SK-N-SH (cell line): ENCODE measurements around the gene KPNA4. TPM values are rescaled to one million over a fixed set of nuclear protein-coding genes. Genes with fewer than 3 reads are reported as not detected.
"Not testable (repeated sequence)": the region's sequence is repeated elsewhere in the genome, so short reads cannot be mapped to it uniquely, and the experiment has no call there.

Experiments
- CTCF ChIA-PET: fragments of 300-600, 350-600 bp; formaldehyde crosslinking; extraction: SDS; loops from one replicate; lab custom pipeline; 2021; lab: Yijun Ruan, JAX
- POLR2A ChIA-PET: fragments of 350-600 bp; sonication (Branson Sonifier 250); formaldehyde crosslinking; extraction: SDS; loops from one replicate; lab custom pipeline; 2020; ENCODE audit warnings: antibody characterized with exemption, inconsistent platforms; lab: Yijun Ruan, JAX
- DNase-seq: peaks from one replicate; pipeline ENCODE4 v3.0.0; 2012
- H2AFZ ChIP-seq: fragments of 200-600 bp; sonication (generic); 2 replicates; pipeline ENCODE4 v1.8.1; 2016; ENCODE audit warnings: antibody characterized with exemption, mild to moderate bottlenecking, low read depth
- H3F3A ChIP-seq: fragments of 200-600 bp; sonication (generic); replicated peaks from 2 replicates; pipeline ENCODE3; 2016; ENCODE audit warnings: antibody characterized with exemption, mild to moderate bottlenecking; ENCODE audit not compliant: insufficient read depth
- H3K27ac ChIP-seq, 2 experiments: fragments of 200-500 bp in 1 of 2; fragments of 200-600 bp in 1 of 2; sonication (Bioruptor generic) in 1 of 2; sonication (generic), shearing (Covaris generic) in 1 of 2; 2 replicates each; pipeline versions ENCODE4 v1.5.1 to v1.6.1; 2014 to 2016; ENCODE audit warnings: low read depth in 2 of 2, inconsistent platforms in 1 of 2, low read length in 1 of 2, mild to moderate bottlenecking in 1 of 2, mixed read lengths in 1 of 2
- H3K27me3 ChIP-seq: fragments of 200-600 bp; sonication (generic), shearing (Covaris generic); 2 replicates; pipeline ENCODE4 v1.6.1; 2016; ENCODE audit warnings: mixed run types; ENCODE audit not compliant: insufficient read depth
- H3K36me3 ChIP-seq, 2 experiments: fragments of 200-500 bp in 1 of 2; fragments of 200-600 bp in 1 of 2; sonication (Bioruptor generic) in 1 of 2; sonication (generic) in 1 of 2; replicated peaks in 1 of 2; 2 replicates each; pipeline versions ENCODE3 to v1.5.1; 2014 to 2016; ENCODE audit warnings: low read length in 1 of 2, mild to moderate bottlenecking in 1 of 2; ENCODE audit not compliant: insufficient read depth in 2 of 2, control insufficient read depth in 1 of 2
- H3K4me1 ChIP-seq, 2 experiments: fragments of 200-500 bp in 1 of 2; fragments of 200-600 bp in 1 of 2; sonication (Bioruptor generic) in 1 of 2; sonication (generic), shearing (Covaris generic) in 1 of 2; 2 replicates each; pipeline versions ENCODE4 v1.5.1 to v1.6.1; 2014 to 2016; ENCODE audit warnings: low read depth in 1 of 2, low read length in 1 of 2, mixed run types in 1 of 2; ENCODE audit not compliant: insufficient read depth in 2 of 2, control insufficient read depth in 1 of 2
- H3K4me2 ChIP-seq: fragments of 200-600 bp; sonication (generic), shearing (Covaris generic); 2 replicates; pipeline ENCODE4 v1.6.1; 2017; ENCODE audit warnings: mixed run types
- H3K4me3 ChIP-seq, 2 experiments: fragments of 200-500 bp in 1 of 2; fragments of 200-600 bp in 1 of 2; sonication (Bioruptor generic) in 1 of 2; sonication (generic), shearing (Covaris generic) in 1 of 2; 2 replicates each; pipeline versions ENCODE4 v1.5.1 to v1.8.1; 2014 to 2016; ENCODE audit warnings: low read depth in 2 of 2, inconsistent platforms in 1 of 2, low read length in 1 of 2, mild to moderate bottlenecking in 1 of 2, mixed read lengths in 1 of 2, moderate library complexity in 1 of 2
- H3K79me2 ChIP-seq: fragments of 200-600 bp; sonication (generic); 2 replicates; pipeline ENCODE4 v1.8.1; 2017; ENCODE audit warnings: mild to moderate bottlenecking; ENCODE audit not compliant: insufficient read depth
- H3K9ac ChIP-seq: fragments of 200-600 bp; sonication (generic); 2 replicates; pipeline ENCODE4 v1.6.1; 2017; ENCODE audit warnings: mixed run types
- H3K9me2 ChIP-seq: fragments of 200-600 bp; sonication (generic); 2 replicates; pipeline ENCODE4 v1.6.1; 2017; ENCODE audit warnings: mixed run types
- H3K9me3 ChIP-seq: fragments of 200-600 bp; sonication (generic); 2 replicates; pipeline ENCODE4 v1.6.1; 2017; ENCODE audit warnings: mixed run types, mild to moderate bottlenecking, moderate library complexity
- H4K20me1 ChIP-seq: fragments of 200-600 bp; sonication (generic); 2 replicates; pipeline ENCODE4 v1.6.1; 2017; ENCODE audit warnings: mild to moderate bottlenecking, mixed run types; ENCODE audit not compliant: insufficient read depth
- CHD2 ChIP-seq: fragments of 150-350 bp; IDR thresholded peaks from 2 replicates; pipeline ENCODE4 v1.6.1; 2018; ENCODE audit warnings: low read length; ENCODE audit not compliant: partially characterized antibody
- EP300 ChIP-seq, 2 experiments: IDR thresholded peaks; 2 replicates each; pipeline versions ENCODE4 v1.4.0 to v1.6.1; 2012; ENCODE audit warnings: borderline replicate concordance in 1 of 2, low read depth in 1 of 2, low read length in 1 of 2
- EZH2phosphoT487 ChIP-seq: fragments of 200-600 bp; sonication (generic); IDR thresholded peaks from 2 replicates; pipeline ENCODE4 v1.6.1; 2017; ENCODE audit warnings: low read depth, mixed run types, mild to moderate bottlenecking, antibody characterized with exemption, moderate library complexity, borderline replicate concordance
- FOSL2 ChIP-seq: IDR thresholded peaks from 2 replicates; pipeline ENCODE4 v1.4.0; 2012; ENCODE audit warnings: low read depth, mild to moderate bottlenecking, moderate library complexity, borderline replicate concordance
- FOXM1 ChIP-seq: IDR thresholded peaks from 2 replicates; pipeline ENCODE4 v1.4.0; 2012; ENCODE audit warnings: low read depth, mild to moderate bottlenecking
- GATA2 ChIP-seq: sonication (generic); formaldehyde crosslinking; IDR thresholded peaks from 2 replicates; pipeline ENCODE4 v1.5.0; 2020; ENCODE audit warnings: mild to moderate bottlenecking, missing genetic modification reagents
- JUND ChIP-seq: IDR thresholded peaks from 2 replicates; pipeline ENCODE4 v1.4.0; 2012
- NFIC ChIP-seq: IDR thresholded peaks from 2 replicates; pipeline ENCODE4 v1.4.0; 2012; ENCODE audit warnings: borderline replicate concordance
- NRF1 ChIP-seq: IDR thresholded peaks from 2 replicates; pipeline ENCODE4 v1.6.1; 2012; ENCODE audit warnings: low read depth, mild to moderate bottlenecking, low read length
- RAD21 ChIP-seq: IDR thresholded peaks from 2 replicates; pipeline ENCODE4 v1.6.1; 2012; ENCODE audit warnings: mild to moderate bottlenecking, low read length
- RCOR1 ChIP-seq: fragments of 150-350 bp; IDR thresholded peaks from 2 replicates; pipeline ENCODE4 v1.6.1; 2017; ENCODE audit warnings: antibody characterized with exemption, low read length
- SMC3 ChIP-seq: IDR thresholded peaks from 2 replicates; pipeline ENCODE4 v1.6.1; 2012; ENCODE audit warnings: low read depth, low read length, improper control_type of control experiment
- USF2 ChIP-seq: fragments of 150-350 bp; IDR thresholded peaks from 2 replicates; pipeline ENCODE4 v1.6.1; 2017; ENCODE audit warnings: antibody characterized with exemption, low read length, low read depth, borderline replicate concordance
- YY1 ChIP-seq: IDR thresholded peaks from 2 replicates; pipeline ENCODE4 v1.4.0; 2012; ENCODE audit warnings: low read depth, mild to moderate bottlenecking
- WGBS: methylation state at CpG from one replicate; pipeline ENCODE4 v1.1.6; 2017; ENCODE audit warnings: low lambda C conversion rate; 5-methylcytosine and 5-hydroxymethylcytosine counted together
- polyA plus RNA-seq, 3 experiments: library from polyadenylated mRNA; depleted of rRNA; stranded (reverse); fragments of >200 nt; gene quantifications; 2 replicates each; pipeline ENCODE4 v1.2.3, GENCODE V29; 2012
- TF ChIP-seq, protein P1 (sequence below): IDR thresholded peaks from 2 replicates; pipeline ENCODE4 v1.4.0; 2012; ENCODE audit warnings: low read depth
- TF ChIP-seq, protein P2 (sequence below): fragments of 150-350 bp; IDR thresholded peaks from 2 replicates; pipeline ENCODE4 v1.6.1; 2016; ENCODE audit warnings: mild to moderate bottlenecking, low read depth, low read length

KPNA4 gene
- polyA plus RNA-seq, 1 of the 3 experiments (the other 2 are of a cell fraction) = 7.4 TPM

DNA sequence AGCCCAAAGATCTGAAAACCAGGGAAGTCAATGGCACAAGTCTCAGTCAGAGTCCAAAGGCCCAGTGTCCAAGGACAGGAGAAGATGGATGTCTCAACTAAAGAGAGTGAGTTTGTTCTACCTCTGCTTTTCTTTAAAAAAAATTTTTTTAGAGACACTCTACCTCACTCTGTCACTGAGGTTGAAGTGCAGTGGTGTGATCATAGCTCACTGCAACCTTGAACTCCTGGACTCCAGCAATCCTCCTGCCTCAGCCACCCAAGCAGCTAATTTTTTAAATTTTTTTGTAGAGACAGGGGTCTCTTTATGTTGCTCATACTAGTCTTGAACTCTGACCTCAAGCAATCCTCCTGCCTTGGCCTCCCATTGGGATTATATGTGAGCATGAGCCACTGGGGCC is 39.9 kb upstream of the KPNA4 start:
- TF ChIP-seq RCOR1 (no peak), SMC3 (no peak), EZH2phosphoT487 (no peak), EP300 (IDR thresholded peaks at IDR 0.05; ENCODE audit: borderline replicate concordance in 1 of 2, low read depth in 1 of 2, low read length in 1 of 2) (no peak)
- H3K9me2 ChIP-seq = no peaks in the 10 kb centered on the region
- CTCF ChIA-PET = no interaction called here
- no peak overlapping the region for H3K27ac ChIP-seq
- no peak for DNase-seq
- no peaks in the 10 kb centered on the region for H3K4me1 ChIP-seq
- no peaks in the 10 kb centered on the region for H3K36me3 ChIP-seq
- H3K27me3 ChIP-seq = no peaks in the 10 kb centered on the region
- H4K20me1 ChIP-seq = no peaks in the 10 kb centered on the region
- no peak overlapping the region for H3K4me3 ChIP-seq
- POLR2A ChIA-PET = no interaction called here
- H3K9ac ChIP-seq = no peak overlapping the region
- H3F3A ChIP-seq = no peaks in the 10 kb centered on the region
- H3K9me3 ChIP-seq = no peaks in the 10 kb centered on the region
- no peaks in the 10 kb centered on the region for H3K79me2 ChIP-seq
- no peak overlapping the region for H2AFZ ChIP-seq
- no peak overlapping the region for H3K4me2 ChIP-seq

DNA sequence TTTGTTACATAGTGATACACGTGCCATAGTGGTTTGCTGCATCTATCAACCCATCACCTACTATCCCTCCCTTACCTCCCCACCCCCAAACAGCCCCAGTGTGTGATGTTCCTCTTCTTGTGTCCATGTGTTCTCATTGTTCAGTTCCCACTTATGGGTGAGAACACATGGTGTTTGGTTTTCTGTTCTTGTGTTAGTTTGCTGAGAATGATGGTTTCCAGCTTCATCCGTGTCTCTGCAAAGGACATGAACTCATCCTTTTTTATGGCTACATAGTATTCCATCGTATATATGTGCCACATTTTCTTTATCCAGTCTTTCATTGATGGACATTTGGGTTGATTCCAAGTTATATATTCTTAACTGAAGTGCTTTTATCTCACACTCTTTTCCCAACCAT is 38.5 kb upstream of the KPNA4 start:
- H3K9me3 ChIP-seq, H3K36me3 ChIP-seq, H3F3A ChIP-seq, POLR2A ChIA-PET, DNase-seq, H3K9ac ChIP-seq, H3K4me1 ChIP-seq, H3K9me2 ChIP-seq, H3K4me2 ChIP-seq, H3K27me3 ChIP-seq, H4K20me1 ChIP-seq, H3K4me3 ChIP-seq, H3K79me2 ChIP-seq, CTCF ChIA-PET, H3K27ac ChIP-seq, H2AFZ ChIP-seq: not testable (repeated sequence)
- 28% methylated on average over 3 of the region's 3 CpGs for WGBS

DNA sequence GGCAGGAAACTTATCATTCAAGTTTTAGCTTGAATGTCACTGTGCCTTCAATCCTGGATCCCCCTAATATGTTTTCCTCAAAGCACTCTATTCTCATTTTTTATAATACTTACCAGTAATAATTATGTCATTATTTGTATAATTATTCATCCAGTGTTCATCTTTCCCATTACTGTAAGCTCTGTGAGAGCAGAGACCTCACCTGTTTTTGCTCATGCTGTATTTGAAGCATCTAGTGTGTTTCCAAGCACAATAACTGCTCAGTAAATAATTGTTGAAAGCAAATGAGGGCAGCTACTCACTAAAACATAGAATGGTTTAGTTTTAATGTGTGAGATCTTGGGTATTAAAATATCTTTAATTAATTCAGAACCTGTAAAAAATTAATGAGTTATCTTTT is 36.9 kb upstream of the KPNA4 start:
- H3K79me2 ChIP-seq = no peaks in the 10 kb centered on the region
- H3K4me2 ChIP-seq = no peak overlapping the region
- ChIA-PET POLR2A (no interaction called here), CTCF (no interaction called here)
- no peaks in the 10 kb centered on the region for H3K9me3 ChIP-seq
- no peak for DNase-seq
- no peaks in the 10 kb centered on the region for H4K20me1 ChIP-seq
- no peak overlapping the region for H3K9ac ChIP-seq
- H3K36me3 ChIP-seq = no peaks in the 10 kb centered on the region
- H3K4me3 ChIP-seq = no peak overlapping the region
- H3K27me3 ChIP-seq = no peaks in the 10 kb centered on the region
- no peak overlapping the region for H3K27ac ChIP-seq
- no peaks in the 10 kb centered on the region for H3K4me1 ChIP-seq
- no peaks in the 10 kb centered on the region for H3F3A ChIP-seq
- TF ChIP-seq USF2 = no peak
- no peaks in the 10 kb centered on the region for H3K9me2 ChIP-seq
- H2AFZ ChIP-seq = no peak overlapping the region

DNA sequence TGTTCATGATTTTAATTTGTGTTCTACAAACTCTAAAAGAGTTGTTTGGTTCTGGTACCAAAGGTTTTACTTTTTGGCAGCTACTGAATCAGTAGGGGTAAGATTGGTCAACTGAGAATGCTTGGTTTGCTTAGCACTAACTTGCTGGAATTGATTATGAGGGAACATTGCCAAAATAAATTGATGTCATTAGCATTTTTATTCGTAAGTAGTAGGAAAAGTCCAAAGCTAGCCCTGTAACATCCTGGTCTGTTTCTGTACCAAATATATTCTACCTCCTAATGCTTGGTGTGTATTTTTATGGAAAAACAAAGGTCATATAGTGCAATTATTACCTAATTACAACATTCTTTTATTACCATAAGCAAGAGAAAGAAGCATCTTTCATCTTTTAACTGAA is 35.9 kb upstream of the KPNA4 start:
- 45% methylated on average over 1 of the region's 1 CpG for WGBS
- H3K27ac ChIP-seq = no peak overlapping the region
- DNase-seq = no peak
- POLR2A ChIA-PET = no interaction called here
- H3K4me1 ChIP-seq = no peaks in the 10 kb centered on the region
- H3K9ac ChIP-seq = no peak overlapping the region
- H3K27me3 ChIP-seq = no peaks in the 10 kb centered on the region
- no peaks in the 10 kb centered on the region for H3K9me3 ChIP-seq
- H3K79me2 ChIP-seq = no peaks in the 10 kb centered on the region
- H3K36me3 ChIP-seq = no peaks in the 10 kb centered on the region
- no peak overlapping the region for H2AFZ ChIP-seq
- CTCF ChIA-PET = no interaction called here
- no peaks in the 10 kb centered on the region for H3F3A ChIP-seq
- no peaks in the 10 kb centered on the region for H3K9me2 ChIP-seq
- H4K20me1 ChIP-seq = no peaks in the 10 kb centered on the region
- H3K4me2 ChIP-seq = no peak overlapping the region
- H3K4me3 ChIP-seq = no peak overlapping the region
- TF ChIP-seq CHD2 (no peak), RAD21 (no peak), JUND (no peak), FOXM1 (no peak), FOSL2 (no peak), NFIC (no peak), GATA2 (no peak), YY1 (no peak), RCOR1 (no peak), EZH2phosphoT487 (no peak), NRF1 (no peak)
- TF ChIP-seq, protein P1, sequence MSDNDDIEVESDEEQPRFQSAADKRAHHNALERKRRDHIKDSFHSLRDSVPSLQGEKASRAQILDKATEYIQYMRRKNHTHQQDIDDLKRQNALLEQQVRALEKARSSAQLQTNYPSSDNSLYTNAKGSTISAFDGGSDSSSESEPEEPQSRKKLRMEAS = no peak
- TF ChIP-seq, protein P2, sequence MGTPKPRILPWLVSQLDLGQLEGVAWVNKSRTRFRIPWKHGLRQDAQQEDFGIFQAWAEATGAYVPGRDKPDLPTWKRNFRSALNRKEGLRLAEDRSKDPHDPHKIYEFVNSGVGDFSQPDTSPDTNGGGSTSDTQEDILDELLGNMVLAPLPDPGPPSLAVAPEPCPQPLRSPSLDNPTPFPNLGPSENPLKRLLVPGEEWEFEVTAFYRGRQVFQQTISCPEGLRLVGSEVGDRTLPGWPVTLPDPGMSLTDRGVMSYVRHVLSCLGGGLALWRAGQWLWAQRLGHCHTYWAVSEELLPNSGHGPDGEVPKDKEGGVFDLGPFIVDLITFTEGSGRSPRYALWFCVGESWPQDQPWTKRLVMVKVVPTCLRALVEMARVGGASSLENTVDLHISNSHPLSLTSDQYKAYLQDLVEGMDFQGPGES = no peak
